ENCODE data around the gene NRM. TPM values are rescaled to one million over a fixed set of nuclear protein-coding genes. Genes with fewer than 3 reads are reported as not detected.

NRM gene
- total and polyA plus RNA-seq, 12 donors: 1.6 to 11.6 (median 3.8) TPM

GRCh38 chr6:30687659-30688431, 2.9 kb downstream of the NRM start:
- 11 to 12% methylated on average over 22 of the region's 22 CpGs for whole genome bisulfite sequencing, 2 donors
- H3K27me3 ChIP-seq: no peaks in the 10 kb centered on the region
- H3K4me3 ChIP-seq: peak overlapping the region; percentile 44 to 90 (median 80)
- intact Hi-C loops (cut with DNase I): loop anchor here in 7 of 10 donors (1.0 to 10.0 kb wide), 4 partner anchors 29 to 197 kb away; partner anchors contain the start of genes TUBB (in 5 of the 7), DDR1 (in 1 of the 7), MDC1 (in 1 of the 7) and MRPS18B (in 1 of the 7)
- peaks cover 0 to 6% (median 0%) of the 10 kb centered on the region in 9 donors for H3K36me3 ChIP-seq
- peak in 7 of 9 donors; percentile 12 to 60 (median 34) for TF ChIP-seq CTCF (IDR thresholded peaks at IDR 0.05)
- DNase-seq (peak; percentile 42 to 63), ATAC-seq (peak in 2 of 8 donors; percentile 9 to 16)
- H3K27ac ChIP-seq: peak overlapping the region; percentile 94 to 100 (median 98)
- no peaks in the 10 kb centered on the region for H3K9me3 ChIP-seq
- peaks cover 17 to 72% (median 51%) of the 10 kb centered on the region in 9 donors for H3K4me1 ChIP-seq

- intact Hi-C loops (cut with DNase I): loop anchor here in 7 of 10 donors (1.0 to 10.0 kb wide), 4 partner anchors 30 to 198 kb away; partner anchors contain the start of genes TUBB (in 5 of the 7), DDR1 (in 1 of the 7), MDC1 (in 1 of the 7) and MRPS18B (in 1 of the 7)
- 0 to 1% methylated on average over 45 to 52 of the region's 52 CpGs for WGBS, 2 donors
- H3K27ac ChIP-seq: peak overlapping the region; percentile 94 to 100 (median 98)
- peak overlapping the region; percentile 44 to 90 (median 80) for H3K4me3 ChIP-seq
- DNase-seq: peak; percentile 96 to 98
- ATAC-seq: peak; percentile 73 to 87 (median 80)
- peaks cover 0 to 6% (median 0%) of the 10 kb centered on the region in 9 donors for H3K36me3 ChIP-seq
- H3K4me1 ChIP-seq: peaks cover 20 to 80% (median 58%) of the 10 kb centered on the region in 9 donors
- no peak for TF ChIP-seq CTCF (IDR thresholded peaks at IDR 0.05)
- no peaks in the 10 kb centered on the region for H3K9me3 ChIP-seq
- H3K27me3 ChIP-seq: no peaks in the 10 kb centered on the region
Measured at GRCh38 chr6:30686908-30687658, 3.7 kb downstream of the NRM start.

- no peak for TF ChIP-seq CTCF (IDR thresholded peaks at IDR 0.05)
- peaks cover 0 to 12% (median 0%) of the 10 kb centered on the region in 9 donors for H3K36me3 ChIP-seq
- peak within 1 kb of the TSS; percentile 94 to 100 (median 98) for H3K27ac ChIP-seq
- intact Hi-C loops (cut with DNase I): loop anchor here in 6 of 10 donors (2.0 to 10.0 kb wide), 3 partner anchors 35 to 199 kb away; partner anchors contain the start of genes TUBB (in 5 of the 6), DDR1 (in 1 of the 6), MRPS18B (in 1 of the 6) and PPP1R10 (in 1 of the 6)
- ATAC-seq (peak; percentile 50 to 74 (median 65)), DNase-seq (peak; percentile 87 to 90)
- H3K9me3 ChIP-seq: no peaks in the 10 kb centered on the region
- 3 to 5% methylated on average over 31 to 41 of the region's 41 CpGs for WGBS, 2 donors
- peak within 1 kb of the TSS; percentile 44 to 90 (median 80) for H3K4me3 ChIP-seq
- H3K27me3 ChIP-seq: no peaks in the 10 kb centered on the region
- peaks cover 25 to 83% (median 62%) of the 10 kb centered on the region in 9 donors for H3K4me1 ChIP-seq
Measured at GRCh38 chr6:30686009-30686907, 4.5 kb downstream of the NRM start, which contains the start of gene PPP1R18. Gene PPP1R18 (minus strand): TSS chr6:30686645. CDS start chr6:30686018, 627 bp downstream.
